CD14-positive monocyte (primary cell): ENCODE measurements around the gene NEDD4L. TPM values are rescaled to one million over a fixed set of nuclear protein-coding genes. Genes with fewer than 3 reads are reported as not detected.

ENCODE experiments used
- DNase-seq, 3 donors: peaks; one replicate each; pipeline ENCODE4 v3.0.0-alpha.2; 2011 to 2022
- H2AFZ ChIP-seq: 2 replicates; pipeline ENCODE4 v1.6.0; 2012; ENCODE audit warnings: mild to moderate bottlenecking, low read depth, low read length, inconsistent platforms; ENCODE audit not compliant: insufficient read depth, poor library complexity, severe bottlenecking
- H3K27ac ChIP-seq, 2 donors: 1 replicate in 1 of 2; 2 replicates in 1 of 2; pipeline ENCODE4 v1.5.1; 2012 to 2013; ENCODE audit warnings: low read length in 2 of 2, control low read depth in 1 of 2, inconsistent platforms in 1 of 2, low read depth in 1 of 2, mild to moderate bottlenecking in 1 of 2
- H3K27me3 ChIP-seq, 2 donors: one replicate each; pipeline versions ENCODE4 v1.6.0 to v1.6.1; 2011 to 2013; ENCODE audit warnings: low read length in 2 of 2; ENCODE audit not compliant: control insufficient read depth in 2 of 2, insufficient read depth in 2 of 2
- H3K36me3 ChIP-seq, 2 donors: replicated peaks in 1 of 2; 1 replicate in 1 of 2; 2 replicates in 1 of 2; pipeline versions ENCODE4 v1.5.1 to v1.6.1; 2012 to 2013; ENCODE audit warnings: low read length in 2 of 2, control low read depth in 1 of 2, inconsistent platforms in 1 of 2, mild to moderate bottlenecking in 1 of 2; ENCODE audit not compliant: insufficient read depth in 2 of 2, control insufficient read depth in 1 of 2
- H3K4me1 ChIP-seq, 2 donors: 1 replicate in 1 of 2; 2 replicates in 1 of 2; pipeline versions ENCODE4 v1.5.1 to v1.6.1; 2012 to 2013; ENCODE audit warnings: low read length in 2 of 2, control low read depth in 1 of 2, inconsistent platforms in 1 of 2, mild to moderate bottlenecking in 1 of 2, moderate library complexity in 1 of 2; ENCODE audit not compliant: insufficient read depth in 2 of 2, control insufficient read depth in 1 of 2
- H3K4me2 ChIP-seq: replicated peaks from 2 replicates; pipeline ENCODE3; 2012; ENCODE audit warnings: low read length, moderate library complexity, mild to moderate bottlenecking; ENCODE audit not compliant: poor library complexity, severe bottlenecking; ENCODE audit errors: extremely low read depth
- H3K4me3 ChIP-seq, 3 experiments: fragments of 200-600 bp in 1 of 3; sonication (generic) in 1 of 3; replicated peaks in 1 of 3; 1 replicate in 2 of 3; 2 replicates in 1 of 3; pipeline ENCODE4 v1.5.1; 2011 to 2013; ENCODE audit warnings: low read length in 3 of 3, mild to moderate bottlenecking in 3 of 3, control low read depth in 2 of 3, low read depth in 2 of 3, inconsistent platforms in 1 of 3, moderate library complexity in 1 of 3
- H3K79me2 ChIP-seq: 2 replicates; pipeline ENCODE4 v1.6.0; 2012; ENCODE audit warnings: mild to moderate bottlenecking, control low read depth, inconsistent platforms, low read length, moderate library complexity; ENCODE audit not compliant: insufficient read depth
- H3K9ac ChIP-seq: 2 replicates; pipeline ENCODE4 v1.6.0; 2017; ENCODE audit warnings: low read length, mild to moderate bottlenecking; ENCODE audit not compliant: insufficient read depth, poor library complexity, severe bottlenecking
- H3K9me3 ChIP-seq, 2 donors: replicated peaks in 1 of 2; 1 replicate in 1 of 2; 2 replicates in 1 of 2; pipeline versions ENCODE4 v1.5.1 to v1.6.1; 2012 to 2013; ENCODE audit warnings: low read length in 2 of 2, control low read depth in 1 of 2; ENCODE audit not compliant: control insufficient read depth in 1 of 2, insufficient read depth in 1 of 2
- H4K20me1 ChIP-seq: 2 replicates; pipeline ENCODE4 v1.6.0; 2012; ENCODE audit warnings: mild to moderate bottlenecking, low read length, control low read depth, moderate library complexity; ENCODE audit not compliant: insufficient read depth
- H3K27ac Mint-ChIP-seq, 7 donors: one replicate each; pipeline ENCODE4 v1.8.0; 2020; ENCODE audit warnings: mild to moderate bottlenecking in 7 of 7, mixed read lengths in 7 of 7, moderate library complexity in 6 of 7, inconsistent platforms in 2 of 7
- H3K27me3 Mint-ChIP-seq, 3 donors: one replicate each; pipeline ENCODE4 v1.8.0; 2021 to 2022; ENCODE audit warnings: low read depth in 3 of 3, mild to moderate bottlenecking in 3 of 3, mixed read lengths in 3 of 3, moderate library complexity in 3 of 3, inconsistent platforms in 1 of 3
- H3K36me3 Mint-ChIP-seq, 2 donors: one replicate each; pipeline ENCODE4 v1.8.0; 2020; ENCODE audit warnings: mixed read lengths in 2 of 2, inconsistent platforms in 1 of 2, mild to moderate bottlenecking in 1 of 2
- H3K4me1 Mint-ChIP-seq: one replicate; pipeline ENCODE4 v1.8.0; 2020; ENCODE audit warnings: mild to moderate bottlenecking, mixed read lengths
- H3K4me3 Mint-ChIP-seq, 2 donors: one replicate each; pipeline ENCODE4 v1.8.0; 2020; ENCODE audit warnings: mild to moderate bottlenecking in 2 of 2, mixed read lengths in 2 of 2, moderate library complexity in 1 of 2
- H3K9me3 Mint-ChIP-seq, 7 donors: one replicate each; pipeline ENCODE4 v1.8.0; 2020 to 2022; ENCODE audit warnings: mixed read lengths in 7 of 7, mild to moderate bottlenecking in 6 of 7, moderate library complexity in 6 of 7, inconsistent platforms in 2 of 7
- CTCF ChIP-seq: fragments of 200-600 bp; IDR thresholded peaks from one replicate; pipeline ENCODE4 v1.8.0; 2022; ENCODE audit warnings: antibody characterized with exemption, mild to moderate bottlenecking
- WGBS: methylation state at CpG from one replicate; pipeline ENCODE4 v1.1.5; 2013; ENCODE audit warnings: missing lambda C conversion rate; ENCODE audit not compliant: insufficient coverage; 5-methylcytosine and 5-hydroxymethylcytosine counted together
- intact Hi-C, 2 donors: fragments of 100-400 bp; cut with micrococcal nuclease; formaldehyde crosslinking; loops; one replicate each; pipeline versions ENCODE4 v1.15.0 to v1.15.1; 2023
- polyA plus RNA-seq, 3 donors: library from polyadenylated mRNA; depleted of rRNA in 1 of 3; unstranded in 2 of 3; stranded (reverse) in 1 of 3; fragments of 300-500 nt in 2 of 3; fragments of >200 nt in 1 of 3; fragmentation: Illumina TruSeq in 2 of 3; gene quantifications; 1 replicate in 2 of 3; 2 replicates in 1 of 3; pipeline ENCODE4 v1.2.3, GENCODE V29; 2012 to 2021

Gene NEDD4L
- polyA plus RNA-seq, 3 donors: 2.5 to 5.2 (median 4.5) TPM

GRCh38 chr18:58135701-58136331, 91.8 kb downstream of the NEDD4L start:
- Histone ChIP-seq H3K9me3 (peaks cover 0 to 6% of the 10 kb centered on the region in 2 donors), H3K4me2 (no peak overlapping the region), H3K27me3 (no peaks in the 10 kb centered on the region), H3K4me1 (no peaks in the 10 kb centered on the region), H3K4me3 (no peak overlapping the region), H3K79me2 (no peaks in the 10 kb centered on the region), H4K20me1 (no peaks in the 10 kb centered on the region), H2AFZ (no peak overlapping the region), H3K9ac (no peak overlapping the region), H3K36me3 (no peaks in the 10 kb centered on the region), H3K27ac (no peak overlapping the region)
- TF ChIP-seq CTCF: peak; percentile 88
- Mint-ChIP-seq H3K4me1 (peaks cover 5% of the 10 kb centered on the region), H3K27ac (no peak overlapping the region), H3K9me3 (no peaks in the 10 kb centered on the region), H3K4me3 (peak overlapping the region in 1 of 2 donors; percentile 22), H3K27me3 (peaks cover 5 to 6% (median 5%) of the 10 kb centered on the region in 3 donors), H3K36me3 (no peaks in the 10 kb centered on the region)
- DNase-seq: peak; percentile 52 to 60 (median 58)
- intact Hi-C loops: loop anchor here in 1 of 2 donors (5.0 kb wide), 2 partner anchors 94 to 249 kb away; partner anchors contain the start of gene NEDD4L
- WGBS: 70% methylated on average over 4 of the region's 7 CpGs

DNA sequence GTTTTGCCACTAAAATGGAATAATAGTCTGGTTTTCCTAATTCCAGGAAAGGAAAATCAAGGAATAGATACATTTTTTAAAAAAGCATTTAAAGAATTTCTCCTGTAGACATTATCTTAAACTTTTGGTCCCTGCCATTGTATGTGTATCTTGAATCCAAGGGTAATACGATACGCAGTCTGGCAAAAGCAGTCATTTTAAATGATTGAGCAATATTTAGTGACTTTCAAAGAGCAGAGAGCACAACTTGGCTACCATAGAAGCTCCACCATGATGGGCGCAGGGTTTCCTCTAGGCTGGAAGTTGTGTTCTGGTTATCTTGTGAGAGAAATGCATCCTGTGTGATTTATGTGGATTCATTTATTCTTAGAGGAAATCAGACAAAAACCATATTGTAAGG, 92.9 kb downstream of the NEDD4L start:
- peaks cover 5 to 8% (median 5%) of the 10 kb centered on the region in 3 donors for H3K27me3 Mint-ChIP-seq
- no peaks in the 10 kb centered on the region for H3K36me3 ChIP-seq
- no peaks in the 10 kb centered on the region for H3K27me3 ChIP-seq
- 100% methylated on average over 1 of the region's 3 CpGs for WGBS
- H2AFZ ChIP-seq: no peak overlapping the region
- H3K4me2 ChIP-seq: no peak overlapping the region
- no peaks in the 10 kb centered on the region for H3K9me3 ChIP-seq
- no peaks in the 10 kb centered on the region for H3K4me1 ChIP-seq
- no peaks in the 10 kb centered on the region for H3K36me3 Mint-ChIP-seq
- intact Hi-C loops: loop anchor here in 1 of 2 donors (5.0 kb wide), 2 partner anchors 95 to 250 kb away; partner anchors contain the start of gene NEDD4L
- no peak overlapping the region for H3K4me3 ChIP-seq
- no peaks in the 10 kb centered on the region for H3K9me3 Mint-ChIP-seq
- no peaks in the 10 kb centered on the region for H3K79me2 ChIP-seq
- no peak overlapping the region for H3K9ac ChIP-seq
- no peak for TF ChIP-seq CTCF
- H3K27ac Mint-ChIP-seq: no peak overlapping the region
- DNase-seq: no peak
- H3K27ac ChIP-seq: no peak overlapping the region
- no peaks in the 10 kb centered on the region for H4K20me1 ChIP-seq
- H3K4me1 Mint-ChIP-seq: peaks cover 5% of the 10 kb centered on the region
- H3K4me3 Mint-ChIP-seq: no peak overlapping the region
